ENCODE results near the gene KLHL21.

KLHL21 gene

GRCh38 chr1:6584126-6585080 lies 18.3 kb downstream of the KLHL21 start:
- H3K27ac ChIP-seq (ENCODE audit: low read length), result no peak overlapping the region
- no peak overlapping the region for H3K9ac ChIP-seq (ENCODE audit: low read depth, low read length)
- no peak overlapping the region for H2AFZ ChIP-seq (ENCODE audit: low read depth, low read length)
- H3K4me1 ChIP-seq (ENCODE audit: insufficient read depth, low read length), result peaks cover 25% of the 10 kb centered on the region
- no peak overlapping the region for H3K4me2 ChIP-seq (ENCODE audit: insufficient read depth, low read length)
- DNase-seq, result no peak
- TF ChIP-seq EZH2 (IDR thresholded peaks at IDR 0.05; ENCODE audit: borderline replicate concordance, low read depth, low read length, severe bottlenecking) (no peak), CTCF (IDR thresholded peaks at IDR 0.05; ENCODE audit: borderline replicate concordance, extremely low read depth, low read length, poor library complexity, severe bottlenecking) (peak; percentile 17)
- peaks cover 26% of the 10 kb centered on the region for H3K79me2 ChIP-seq (ENCODE audit: insufficient read depth, low read length)
- H3K27me3 ChIP-seq (ENCODE audit: insufficient read depth, low read length, poor library complexity), result no peaks in the 10 kb centered on the region
- no peak for ATAC-seq (ENCODE audit: insufficient read depth, low read depth)
- no peak overlapping the region for H3K4me3 ChIP-seq (ENCODE audit: low read depth in 1 of 2, low read length in 2 of 2)
- H3K9me3 ChIP-seq (ENCODE audit: insufficient read depth, low read length, severe bottlenecking), result no peaks in the 10 kb centered on the region
- peaks cover 38% of the 10 kb centered on the region for H3K36me3 ChIP-seq (ENCODE audit: insufficient read depth, low read length)
- H4K20me1 ChIP-seq (ENCODE audit: insufficient read depth, low read length), result peaks cover 49% of the 10 kb centered on the region

GRCh38 chr1:6582370-6582769 lies 20.3 kb downstream of the KLHL21 start:
- Histone ChIP-seq H3K9me3 (ENCODE audit: insufficient read depth, low read length, severe bottlenecking) (no peaks in the 10 kb centered on the region), H3K79me2 (ENCODE audit: insufficient read depth, low read length) (peaks cover 26% of the 10 kb centered on the region), H3K4me3 (ENCODE audit: low read depth in 1 of 2, low read length in 2 of 2) (no peak overlapping the region), H2AFZ (ENCODE audit: low read depth, low read length) (no peak overlapping the region), H3K27me3 (ENCODE audit: insufficient read depth, low read length, poor library complexity) (no peaks in the 10 kb centered on the region), H3K9ac (ENCODE audit: low read depth, low read length) (no peak overlapping the region), H3K27ac (ENCODE audit: low read length) (no peak overlapping the region), H3K36me3 (ENCODE audit: insufficient read depth, low read length) (peaks cover 17% of the 10 kb centered on the region), H4K20me1 (ENCODE audit: insufficient read depth, low read length) (peaks cover 33% of the 10 kb centered on the region), H3K4me1 (ENCODE audit: insufficient read depth, low read length) (peaks cover 31% of the 10 kb centered on the region), H3K4me2 (ENCODE audit: insufficient read depth, low read length) (peak overlapping the region; percentile 100; the same call in 1 of the 2 replicates)
- no peak for DNase-seq
- TF ChIP-seq CTCF (IDR thresholded peaks at IDR 0.05; ENCODE audit: borderline replicate concordance, extremely low read depth, low read length, poor library complexity, severe bottlenecking) (no peak), EZH2 (IDR thresholded peaks at IDR 0.05; ENCODE audit: borderline replicate concordance, low read depth, low read length, severe bottlenecking) (no peak)
- no peak for ATAC-seq (ENCODE audit: insufficient read depth, low read depth)

GRCh38 chr1:6581561-6582305 lies 20.9 kb downstream of the KLHL21 start:
- 0 out of 2 replicates have a peak overlapping the region, but pooled peaks have one; percentile 6 for H3K9ac ChIP-seq (ENCODE audit: low read depth, low read length)
- H3K9me3 ChIP-seq (ENCODE audit: insufficient read depth, low read length, severe bottlenecking), result no peaks in the 10 kb centered on the region
- no peaks in the 10 kb centered on the region for H3K27me3 ChIP-seq (ENCODE audit: insufficient read depth, low read length, poor library complexity)
- no peak overlapping the region for H2AFZ ChIP-seq (ENCODE audit: low read depth, low read length)
- peak overlapping the region; percentile 100 for H3K4me2 ChIP-seq (ENCODE audit: insufficient read depth, low read length)
- TF ChIP-seq EZH2 (IDR thresholded peaks at IDR 0.05; ENCODE audit: borderline replicate concordance, low read depth, low read length, severe bottlenecking), result no peak
- DNase-seq (no peak), ATAC-seq (ENCODE audit: insufficient read depth, low read depth) (no peak)
- peaks cover 27% of the 10 kb centered on the region for H4K20me1 ChIP-seq (ENCODE audit: insufficient read depth, low read length)
- H3K4me1 ChIP-seq (ENCODE audit: insufficient read depth, low read length), result peaks cover 31% of the 10 kb centered on the region
- peaks cover 13% of the 10 kb centered on the region for H3K36me3 ChIP-seq (ENCODE audit: insufficient read depth, low read length)
- H3K4me3 ChIP-seq (ENCODE audit: low read depth in 1 of 2, low read length in 2 of 2), result no peak overlapping the region
- peaks cover 26% of the 10 kb centered on the region for H3K79me2 ChIP-seq (ENCODE audit: insufficient read depth, low read length)
- H3K27ac ChIP-seq (ENCODE audit: low read length), result no peak overlapping the region

Measured in DND-41 (cell line).